ENCODE data around the gene NEDD8.

Gene NEDD8

GRCh38 chr14:24181371-24182077, 50.6 kb downstream of the NEDD8 start:
- DNase-seq, result no peak

GRCh38 chr14:24179961-24180796, 52.0 kb downstream of the NEDD8 start:
- peak in 17 of 51 donors; percentile 3 to 68 (median 24) for DNase-seq

- no peak for DNase-seq
Measured at GRCh38 chr14:24179294-24179960, 52.7 kb downstream of the NEDD8 start.

GRCh38 chr14:24178399-24179178, 53.6 kb downstream of the NEDD8 start:
- DNase-seq, result no peak

- DNase-seq, result no peak
Measured at GRCh38 chr14:24177891-24178290, 54.3 kb downstream of the NEDD8 start.

DNA sequence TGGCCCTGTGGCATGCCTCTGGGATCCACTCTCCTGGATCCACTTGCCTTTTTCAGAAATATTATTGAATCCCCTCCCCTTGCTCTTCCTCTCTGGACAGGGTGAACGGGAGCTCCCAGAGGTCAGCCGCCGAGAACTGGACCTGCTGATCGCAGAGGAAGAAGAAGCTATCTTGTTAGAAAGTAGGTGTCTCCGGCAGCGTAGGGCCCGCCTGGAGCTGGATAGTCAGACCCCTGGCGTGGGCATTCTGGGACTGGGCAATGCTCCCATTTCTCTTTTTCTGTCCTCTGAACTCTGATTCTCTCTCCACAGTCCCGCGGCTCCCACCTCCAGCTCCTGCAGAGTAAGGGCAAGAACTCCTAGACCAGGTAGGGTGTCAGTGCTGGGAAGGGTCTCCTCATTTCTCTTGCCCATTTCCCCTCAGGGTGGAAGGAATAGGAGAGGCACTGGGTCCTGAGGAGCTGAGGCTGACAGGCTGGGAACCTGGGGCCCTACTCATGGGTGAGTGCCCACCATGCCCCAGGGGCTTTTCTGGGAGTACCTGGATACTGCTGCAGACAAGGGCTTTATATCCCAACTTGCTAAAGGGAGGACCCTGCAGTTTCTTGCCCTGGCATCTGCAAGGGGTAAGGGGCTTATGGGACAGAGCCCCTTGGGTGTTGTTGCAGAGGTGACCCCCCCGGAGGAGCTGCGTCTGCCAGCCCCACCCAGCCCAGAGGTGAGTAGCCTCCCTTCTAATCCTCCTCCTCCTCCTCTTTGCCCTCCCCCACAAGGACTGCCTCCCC, 54.9 kb downstream of the NEDD8 start:
- DNase-seq, result no peak

DNA sequence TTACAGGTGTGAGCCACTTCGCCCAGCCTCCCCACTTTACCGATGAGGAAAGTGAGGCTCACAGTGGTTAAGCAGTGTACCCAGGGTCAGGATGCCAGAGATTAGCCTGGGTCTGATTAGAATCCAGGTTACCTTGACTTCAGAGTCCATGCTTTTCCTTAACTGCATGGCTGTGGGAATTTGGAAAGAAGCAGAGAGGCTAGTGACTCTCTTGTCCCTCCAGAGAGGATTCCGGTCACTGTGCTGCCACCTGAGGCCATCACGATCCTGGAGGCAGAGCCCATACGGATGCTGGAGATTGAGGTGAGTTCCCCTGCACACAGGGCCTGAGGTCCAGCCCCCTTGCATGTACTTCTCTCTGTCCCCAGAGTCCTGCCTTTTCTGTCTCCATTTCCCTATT, 55.6 kb downstream of the NEDD8 start:
- no peak for DNase-seq

DNA sequence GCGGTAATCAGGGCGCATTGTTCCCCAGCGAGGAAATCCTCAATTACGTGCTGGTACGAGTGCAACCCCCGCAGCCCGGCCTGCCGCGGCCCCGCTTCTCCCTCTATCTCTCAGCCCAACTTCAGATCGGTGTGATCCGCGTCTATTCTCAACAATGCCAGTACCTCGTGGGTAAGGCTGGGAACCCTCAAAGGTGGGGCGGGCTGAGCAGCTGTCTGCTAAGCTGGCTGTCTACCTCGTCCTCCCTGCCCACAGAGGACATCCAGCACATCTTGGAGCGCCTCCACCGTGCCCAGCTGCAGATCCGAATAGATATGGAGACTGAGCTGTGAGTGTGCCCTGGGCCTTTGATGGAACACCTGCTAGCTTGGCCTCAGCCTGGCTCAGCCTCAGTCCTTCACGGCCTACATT, 59.3 kb downstream of the NEDD8 start:
- peak in 4 of 51 donors; percentile 16 to 41 (median 32) for DNase-seq

DNA sequence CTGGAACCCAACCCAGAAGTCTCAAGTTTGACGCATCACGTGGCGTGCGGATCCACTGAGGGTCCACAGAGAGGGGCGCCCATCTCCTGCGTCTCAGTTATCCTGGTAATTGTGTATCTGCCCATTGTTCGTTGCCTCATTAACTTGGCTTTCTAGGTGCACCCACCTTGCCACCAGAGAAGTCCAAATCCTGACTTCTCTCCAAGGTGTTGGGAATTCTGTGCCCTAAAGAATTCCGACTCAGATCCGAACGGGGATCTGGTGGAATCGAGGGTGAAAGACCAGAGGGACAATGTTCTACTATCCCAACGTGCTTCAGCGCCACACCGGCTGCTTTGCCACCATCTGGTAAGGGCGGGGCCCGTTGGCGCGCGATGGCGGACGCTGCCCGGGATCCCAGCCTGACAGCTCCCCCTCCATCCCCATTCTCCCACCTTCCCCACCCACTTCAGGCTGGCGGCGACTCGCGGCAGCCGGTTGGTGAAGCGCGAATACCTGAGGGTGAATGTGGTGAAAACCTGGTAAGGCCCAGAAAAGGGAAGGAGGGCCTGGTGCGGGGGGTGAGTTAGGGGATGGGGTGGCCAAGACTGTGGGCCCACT, 59.8 kb downstream of the NEDD8 start:
- DNase-seq, result peak in 7 of 51 donors; percentile 12 to 51 (median 31)

- peak; percentile 43 to 98 (median 90) for DNase-seq
Measured at GRCh38 chr14:24171422-24172260, 60.5 kb downstream of the NEDD8 start, which contains the start of gene REC8. REC8 (plus strand) TSS chr14:24172080; CDS start chr14:24172553, 473 bp downstream.

DNA sequence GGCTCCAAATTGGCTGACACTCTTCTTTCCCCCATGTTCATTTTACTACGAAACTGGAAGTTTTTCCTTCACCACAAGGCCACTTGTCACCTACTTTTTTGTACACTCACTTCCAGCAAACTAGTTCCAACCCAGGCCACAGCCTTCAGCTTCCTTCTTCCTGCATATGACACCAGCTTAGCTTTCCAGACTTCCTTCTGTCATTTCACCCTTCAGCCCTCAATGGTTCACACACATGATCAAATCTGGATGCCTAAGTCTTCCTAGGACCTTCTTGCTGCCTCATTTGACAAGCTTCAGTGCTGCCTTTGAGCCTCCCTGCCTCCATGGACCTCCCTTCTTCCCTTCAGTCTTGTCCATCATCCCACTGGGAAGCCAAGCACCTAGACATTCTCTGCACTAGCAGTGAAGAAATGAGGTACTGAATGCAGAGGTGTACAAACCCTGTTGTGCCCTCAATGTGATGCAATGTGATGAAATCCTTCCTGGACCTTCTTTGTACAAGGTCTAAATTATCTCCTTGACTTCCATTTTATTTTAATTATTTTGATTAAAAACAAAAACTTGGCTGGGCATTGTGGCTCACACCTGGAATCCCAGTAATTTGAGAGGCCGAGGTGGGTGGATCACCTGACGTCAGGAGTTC, 64.6 kb downstream of the NEDD8 start:
- no peak for DNase-seq

Data from hypothalamus (tissue), 51 donors.